ENCODE data around the gene ADAM12.

GRCh38 chr10:126387041-126387921 is 996 bp downstream of the ADAM12 start:
- TF ChIP-seq EZH2phosphoT487 (IDR thresholded peaks at IDR 0.05; ENCODE audit: low read depth) (no peak), CTCF (IDR thresholded peaks at IDR 0.05; ENCODE audit: low read depth, low read length) (no peak)

Measured in OCI-LY3 (cell line).